SU-DHL-6 (cell line): ENCODE results near the gene CXCL5.

Experiments used
- H2AFZ ChIP-seq: fragments of 200-600 bp; sonication (generic); 2 replicates; pipeline ENCODE4 v1.6.1; 2014; ENCODE audit warnings: low read depth, mild to moderate bottlenecking, moderate library complexity, mixed read lengths, antibody characterized with exemption, low read length; ENCODE audit not compliant: severe bottlenecking
- H3F3A ChIP-seq: fragments of 200-600 bp; shearing (Covaris generic); 2 replicates; pipeline ENCODE4 v1.6.0; 2016; ENCODE audit warnings: antibody characterized with exemption, mild to moderate bottlenecking; ENCODE audit not compliant: insufficient read depth
- H3K27ac ChIP-seq: fragments of 200-600 bp; sonication (generic); 2 replicates; pipeline ENCODE4 v1.5.1; 2016; ENCODE audit warnings: low read depth, mild to moderate bottlenecking, low read length, moderate library complexity, mixed read lengths
- H3K27me3 ChIP-seq: fragments of 200-600 bp; sonication (generic), shearing (Covaris generic); 2 replicates; pipeline ENCODE4 v1.6.0; 2014; ENCODE audit warnings: mild to moderate bottlenecking, low read length
- H3K36me3 ChIP-seq: fragments of 200-600 bp; sonication (generic); 2 replicates; pipeline ENCODE4 v1.6.1; 2014; ENCODE audit warnings: mild to moderate bottlenecking, low read length, mixed read lengths
- H3K4me2 ChIP-seq: fragments of 300-600, 200-600 bp; shearing (Covaris generic), sonication (generic); 2 replicates; pipeline ENCODE4 v1.6.0; 2014; ENCODE audit warnings: low read length, low read depth, mild to moderate bottlenecking; ENCODE audit not compliant: poor library complexity, severe bottlenecking
- H3K4me3 ChIP-seq: fragments of 200-600 bp; sonication (generic); 2 replicates; pipeline ENCODE4 v1.5.1; 2014; ENCODE audit warnings: antibody characterized with exemption, low read length, mild to moderate bottlenecking, mixed read lengths; ENCODE audit not compliant: insufficient read depth, poor library complexity, severe bottlenecking
- H3K79me2 ChIP-seq: fragments of 200-600 bp; sonication (generic); 2 replicates; pipeline ENCODE4 v1.6.1; 2014; ENCODE audit warnings: mild to moderate bottlenecking, low read length, moderate library complexity; ENCODE audit not compliant: insufficient read depth
- H3K9ac ChIP-seq: fragments of 200-600 bp; sonication (generic); 2 replicates; pipeline ENCODE4 v1.7.0; 2014; ENCODE audit warnings: mild to moderate bottlenecking, low read length
- H3K9me2 ChIP-seq: fragments of 200-600 bp; sonication (generic); replicated peaks from 2 replicates; pipeline ENCODE4 v1.6.1; 2014; ENCODE audit warnings: low read length; ENCODE audit not compliant: insufficient read depth
- H3K9me3 ChIP-seq: fragments of 200-600 bp; sonication (generic); 2 replicates; pipeline ENCODE4 v1.6.1; 2014; ENCODE audit warnings: low read length, mixed read lengths; ENCODE audit not compliant: insufficient read depth
- H4K20me1 ChIP-seq: fragments of 200-600 bp; sonication (generic); 2 replicates; pipeline ENCODE4 v1.6.1; 2014; ENCODE audit warnings: low read depth, mild to moderate bottlenecking, antibody characterized with exemption, low read length, moderate library complexity, mixed read lengths
- EZH2phosphoT487 ChIP-seq: fragments of 200-600 bp; sonication (generic), shearing (Covaris generic); conservative IDR thresholded peaks from 2 replicates; pipeline ENCODE4 v1.6.1; 2018; ENCODE audit warnings: mild to moderate bottlenecking, antibody characterized with exemption, low read length, moderate library complexity, mixed read lengths
- TF ChIP-seq, protein P1 (sequence below): fragments of 200-600 bp; sonication (generic); IDR thresholded peaks from one replicate; pipeline ENCODE4 v1.5.1; 2017; ENCODE audit warnings: antibody characterized with exemption, mild to moderate bottlenecking, low read length, moderate library complexity; ENCODE audit not compliant: insufficient read depth, poor library complexity, severe bottlenecking

The CXCL5 gene

GRCh38 chr4:74014332-74014731 lies 15.9 kb upstream of the CXCL5 start:
- TF ChIP-seq, protein P1, sequence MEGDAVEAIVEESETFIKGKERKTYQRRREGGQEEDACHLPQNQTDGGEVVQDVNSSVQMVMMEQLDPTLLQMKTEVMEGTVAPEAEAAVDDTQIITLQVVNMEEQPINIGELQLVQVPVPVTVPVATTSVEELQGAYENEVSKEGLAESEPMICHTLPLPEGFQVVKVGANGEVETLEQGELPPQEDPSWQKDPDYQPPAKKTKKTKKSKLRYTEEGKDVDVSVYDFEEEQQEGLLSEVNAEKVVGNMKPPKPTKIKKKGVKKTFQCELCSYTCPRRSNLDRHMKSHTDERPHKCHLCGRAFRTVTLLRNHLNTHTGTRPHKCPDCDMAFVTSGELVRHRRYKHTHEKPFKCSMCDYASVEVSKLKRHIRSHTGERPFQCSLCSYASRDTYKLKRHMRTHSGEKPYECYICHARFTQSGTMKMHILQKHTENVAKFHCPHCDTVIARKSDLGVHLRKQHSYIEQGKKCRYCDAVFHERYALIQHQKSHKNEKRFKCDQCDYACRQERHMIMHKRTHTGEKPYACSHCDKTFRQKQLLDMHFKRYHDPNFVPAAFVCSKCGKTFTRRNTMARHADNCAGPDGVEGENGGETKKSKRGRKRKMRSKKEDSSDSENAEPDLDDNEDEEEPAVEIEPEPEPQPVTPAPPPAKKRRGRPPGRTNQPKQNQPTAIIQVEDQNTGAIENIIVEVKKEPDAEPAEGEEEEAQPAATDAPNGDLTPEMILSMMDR, result no peak
- TF ChIP-seq EZH2phosphoT487, result no peak
- Histone ChIP-seq H3K4me3 (no peak overlapping the region), H3K36me3 (no peaks in the 10 kb centered on the region), H3K9ac (no peak overlapping the region), H3K27me3 (no peaks in the 10 kb centered on the region), H4K20me1 (no peaks in the 10 kb centered on the region), H2AFZ (no peak overlapping the region), H3F3A (no peaks in the 10 kb centered on the region), H3K9me3 (no peaks in the 10 kb centered on the region), H3K79me2 (no peaks in the 10 kb centered on the region), H3K9me2 (no peaks in the 10 kb centered on the region), H3K27ac (no peak overlapping the region), H3K4me2 (no peak overlapping the region)

- Histone ChIP-seq H3K9me3 (no peaks in the 10 kb centered on the region), H3K79me2 (no peaks in the 10 kb centered on the region), H3K4me3 (no peak overlapping the region), H3K27ac (no peak overlapping the region), H3K9me2 (no peaks in the 10 kb centered on the region), H4K20me1 (no peaks in the 10 kb centered on the region), H3K4me2 (no peak overlapping the region), H3F3A (no peaks in the 10 kb centered on the region), H2AFZ (no peak overlapping the region), H3K36me3 (no peaks in the 10 kb centered on the region), H3K27me3 (no peaks in the 10 kb centered on the region), H3K9ac (no peak overlapping the region)
- TF ChIP-seq, protein P1, result no peak
- TF ChIP-seq EZH2phosphoT487, result no peak
These were observed 14.8 kb upstream of the CXCL5 start for GRCh38 chr4:74013264-74013663.

- Histone ChIP-seq H3K4me3 (no peak overlapping the region), H3K9me3 (no peaks in the 10 kb centered on the region), H4K20me1 (no peaks in the 10 kb centered on the region), H3K4me2 (no peak overlapping the region), H3K36me3 (no peaks in the 10 kb centered on the region), H3K9me2 (no peaks in the 10 kb centered on the region), H3K27me3 (no peaks in the 10 kb centered on the region), H3K79me2 (no peaks in the 10 kb centered on the region), H3F3A (no peaks in the 10 kb centered on the region), H2AFZ (no peak overlapping the region), H3K9ac (no peak overlapping the region), H3K27ac (no peak overlapping the region)
- TF ChIP-seq EZH2phosphoT487, result no peak
- TF ChIP-seq, protein P1, result no peak
These were observed 13.7 kb upstream of the CXCL5 start for GRCh38 chr4:74012130-74012529.

- Histone ChIP-seq H3K27me3 (no peaks in the 10 kb centered on the region), H3K4me3 (no peak overlapping the region)
These were observed 10.8 kb upstream of the CXCL5 start for GRCh38 chr4:74009307-74009706.

More at GRCh38 chr4:74009307-74009706, 10.8 kb upstream of the CXCL5 start:
- Histone ChIP-seq H3F3A (no peaks in the 10 kb centered on the region), H3K4me2 (no peak overlapping the region), H3K9me3 (no peaks in the 10 kb centered on the region), H3K9ac (no peak overlapping the region), H3K79me2 (no peaks in the 10 kb centered on the region), H3K36me3 (no peaks in the 10 kb centered on the region), H3K27ac (no peak overlapping the region), H2AFZ (no peak overlapping the region), H3K9me2 (no peaks in the 10 kb centered on the region), H4K20me1 (no peaks in the 10 kb centered on the region)
- TF ChIP-seq, protein P1, result no peak
- TF ChIP-seq EZH2phosphoT487, result no peak
